NCI-H187 treated with DMSO at 0.1 percent for 48 hours (cell line): ENCODE data around the gene ATRIP.

Source experiments
- DNase-seq: peaks from one replicate; lab custom pipeline; 2025; lab: John Stamatoyannopoulos, UW

Gene ATRIP

DNA sequence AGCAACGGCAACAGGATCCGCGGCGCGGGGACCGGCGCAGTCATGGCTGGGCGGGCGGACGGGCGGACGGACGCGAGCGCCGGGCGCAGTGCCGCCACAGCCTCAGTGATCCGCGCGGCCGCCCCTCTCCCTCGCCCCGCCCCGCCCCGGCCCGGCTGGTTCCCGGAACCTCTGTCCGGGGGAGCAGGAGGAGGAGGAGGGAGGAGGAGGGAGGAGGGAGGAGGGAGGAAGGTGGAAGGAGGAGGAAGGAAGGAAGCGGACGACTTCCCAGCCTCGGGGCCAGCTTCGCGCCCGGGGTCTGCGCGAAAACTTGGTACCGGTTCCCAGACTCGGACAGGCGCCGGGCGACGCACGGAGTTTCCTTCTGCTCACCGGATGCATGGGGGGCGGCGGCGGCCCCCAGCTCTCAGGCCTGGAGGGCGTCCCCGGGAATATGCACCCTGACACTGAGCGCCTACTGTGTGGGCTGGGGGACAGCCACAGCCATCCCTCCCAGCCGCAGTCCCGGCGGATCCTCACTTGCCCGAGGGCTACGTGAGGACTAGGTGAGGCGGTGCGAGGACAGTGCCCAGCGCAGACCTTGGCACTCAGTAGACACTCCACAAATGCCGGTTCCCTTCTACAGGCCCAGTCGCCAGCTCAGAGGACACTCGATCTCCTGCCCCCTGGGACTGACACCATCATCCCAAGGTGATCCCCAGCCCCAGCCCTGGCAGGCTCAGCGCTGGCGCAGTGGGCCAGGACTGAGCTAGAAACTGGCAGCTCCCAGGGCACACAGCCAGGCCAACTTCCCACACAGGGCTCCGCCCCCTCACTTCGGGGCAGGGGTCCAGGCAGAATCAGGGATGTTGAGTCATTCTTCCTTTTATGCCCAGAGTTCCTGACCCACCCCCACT, 57.8 kb downstream of the ATRIP start, which contains the start of gene SHISA5:
SHISA5 (minus strand) TSS at position 124 of the 896 bp plus-strand sequence; CDS start at position 44, 80 bp downstream.
- no peak for DNase-seq

DNA sequence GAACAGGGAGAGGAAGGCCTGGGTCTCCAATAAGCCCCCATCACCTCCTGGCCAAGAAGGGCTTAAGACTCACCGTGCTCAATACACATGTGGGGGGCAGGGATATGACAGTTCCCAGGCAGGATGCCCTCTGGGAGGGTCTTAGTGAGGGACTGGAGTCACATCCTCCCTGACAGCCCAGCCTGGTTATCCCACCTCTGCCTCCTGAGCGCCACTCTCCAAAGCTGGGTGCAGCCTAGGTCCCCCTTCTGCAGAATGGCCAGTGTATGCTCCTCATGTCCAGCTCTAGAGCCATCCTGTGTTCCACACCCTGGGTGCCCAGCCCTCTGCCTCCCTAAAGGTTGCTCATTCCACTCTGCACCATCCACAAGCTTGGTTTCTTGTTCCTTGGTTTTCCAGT, 58.6 kb downstream of the ATRIP start:
- no peak for DNase-seq

DNA sequence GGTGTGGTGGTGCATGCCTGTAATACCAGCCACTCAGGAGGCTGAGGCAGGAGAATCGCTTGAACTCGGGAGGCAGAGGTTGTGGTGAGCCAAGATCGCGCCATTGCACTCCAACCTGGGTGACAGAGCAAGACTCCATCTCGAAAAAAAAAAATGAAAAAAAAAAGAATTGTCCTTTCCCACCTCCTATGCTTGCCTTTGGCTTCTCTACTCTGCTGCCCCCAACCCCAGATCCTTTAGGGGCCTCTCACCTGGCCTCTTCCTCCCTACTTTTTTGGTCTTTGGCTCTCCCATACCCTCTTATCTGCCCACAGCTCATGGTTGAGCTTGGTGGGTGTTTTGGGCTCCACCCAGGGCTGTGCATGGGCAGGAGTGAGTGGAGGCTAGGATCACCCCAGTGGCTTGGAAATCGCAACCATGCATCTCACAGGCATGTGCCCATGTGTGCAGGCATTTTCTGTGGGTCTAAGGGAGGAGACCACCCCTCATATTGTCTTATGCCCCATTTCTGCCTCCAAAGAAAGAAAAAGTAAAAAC, 59.5 kb downstream of the ATRIP start:
- DNase-seq, result no peak

DNA sequence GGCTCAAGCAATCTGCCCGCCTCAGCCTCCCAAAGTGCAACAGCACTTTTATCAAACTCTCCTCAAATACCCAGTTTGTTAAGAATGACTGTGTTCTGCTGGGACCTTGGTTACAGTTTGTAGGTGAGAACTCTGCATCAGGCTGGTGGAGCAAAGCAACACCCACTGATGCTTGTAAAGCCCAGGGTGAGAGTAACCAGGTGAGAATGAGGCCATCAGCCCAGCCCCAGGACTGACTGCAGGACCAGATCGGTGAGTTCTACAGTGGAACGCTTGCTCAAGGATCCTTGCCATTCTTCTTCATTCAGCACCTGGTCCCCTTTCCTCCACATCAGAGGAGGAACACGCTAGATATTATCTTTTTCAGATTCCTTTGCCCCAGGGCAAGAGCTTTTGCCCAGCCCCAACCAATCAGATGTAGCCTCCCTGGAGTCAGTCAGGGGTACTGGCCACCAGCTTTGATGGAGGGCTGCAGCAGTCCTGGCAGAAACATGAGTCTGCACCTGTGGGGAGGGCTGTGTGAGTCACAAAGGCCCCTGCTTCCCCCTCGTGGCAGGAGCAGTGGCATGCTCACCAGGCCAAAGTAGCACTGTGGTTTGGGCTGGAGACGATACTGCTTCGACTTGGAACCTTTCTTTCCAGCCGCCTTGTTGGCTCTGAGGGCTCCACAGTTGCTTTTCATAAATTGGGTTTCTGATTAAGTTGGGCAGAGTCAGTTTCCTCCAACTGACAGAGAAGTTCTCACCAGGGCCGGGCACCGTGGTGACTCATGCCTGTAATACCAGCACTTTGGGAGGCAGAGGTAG, 60.9 kb downstream of the ATRIP start:
- no peak for DNase-seq

DNA sequence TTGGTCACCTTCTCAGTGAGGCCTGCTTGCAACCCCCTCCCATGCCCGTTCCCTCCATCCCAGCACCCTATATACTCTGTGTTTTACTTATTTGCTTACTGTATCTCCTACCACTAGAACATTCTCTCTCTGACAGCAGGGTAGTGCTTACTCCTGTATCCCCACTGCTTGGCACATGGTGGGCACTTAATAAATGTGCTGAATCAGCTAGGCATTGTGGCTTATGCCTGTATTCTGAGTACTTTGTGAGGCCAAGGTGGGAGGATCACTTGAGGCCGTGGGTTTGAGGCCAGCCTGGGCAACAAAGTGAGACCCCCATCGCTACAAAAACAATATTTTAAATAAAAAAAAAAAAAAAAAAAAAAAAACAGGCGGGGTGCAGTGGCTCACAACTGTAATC, 65.0 kb downstream of the ATRIP start:
- no peak for DNase-seq

DNA sequence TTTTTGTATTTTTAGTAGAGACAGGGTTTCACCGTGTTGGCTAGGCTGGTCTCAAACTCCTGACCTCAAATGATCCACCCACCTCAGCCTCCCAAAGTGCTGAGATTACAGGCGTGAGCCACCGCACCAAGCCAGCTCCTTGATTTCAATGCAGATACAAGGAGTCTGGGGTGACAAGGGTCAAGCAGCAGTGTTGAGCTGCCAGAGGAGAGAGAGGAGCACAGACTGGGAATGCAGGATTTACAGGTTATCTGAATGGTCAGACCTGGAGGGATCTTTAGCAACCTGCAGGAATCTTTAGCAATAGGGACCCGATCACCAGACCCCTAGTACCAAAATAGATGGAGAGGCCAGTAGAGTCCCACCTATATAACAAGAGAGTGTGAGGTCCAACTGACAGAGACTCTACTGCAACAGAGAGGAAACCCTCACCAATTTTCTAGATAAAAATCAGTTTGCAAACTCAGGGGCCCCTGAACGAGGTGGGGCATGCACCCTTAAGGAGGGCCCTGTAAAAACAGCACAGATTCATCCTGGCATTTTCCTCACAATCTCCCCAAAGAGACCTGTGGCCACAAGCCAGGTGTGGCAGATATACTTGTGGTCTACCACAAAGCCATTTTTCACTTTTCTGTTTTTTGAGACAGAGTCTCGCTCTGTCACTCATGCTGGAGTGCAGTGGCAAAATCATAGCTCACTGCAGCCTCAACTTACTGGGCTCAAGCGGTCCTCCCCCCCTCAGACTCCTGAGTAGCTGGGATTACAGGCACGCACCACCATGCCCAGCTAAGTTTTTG, 68.1 kb downstream of the ATRIP start:
- no peak for DNase-seq
